HuH-7.5 (cell line): ENCODE measurements around the gene RNF223.
"Not testable (repeated sequence)": the region's sequence is repeated elsewhere in the genome, so short reads cannot be mapped to it uniquely, and the experiment has no call there.

Experiments used
- DNase-seq: peaks from one replicate; pipeline ENCODE4 v3.0.0; 2011; ENCODE audit warnings: low spot score

RNF223 gene

GRCh38 chr1:1044455-1045078 is 29.5 kb downstream of the RNF223 start:
- DNase-seq, result no peak

- no peak for DNase-seq
Measured at GRCh38 chr1:1043921-1044320, 30.2 kb downstream of the RNF223 start.

GRCh38 chr1:1043411-1043810 is 30.7 kb downstream of the RNF223 start:
- no peak for DNase-seq

GRCh38 chr1:1042835-1043234 is 31.3 kb downstream of the RNF223 start:
- DNase-seq, result no peak

- DNase-seq, result no peak
Measured at GRCh38 chr1:1041873-1042272, 32.2 kb downstream of the RNF223 start.

GRCh38 chr1:1041092-1041523 is 33.0 kb downstream of the RNF223 start:
- no peak for DNase-seq

GRCh38 chr1:1040004-1040991 is 33.8 kb downstream of the RNF223 start:
- peak; percentile 97 for DNase-seq

GRCh38 chr1:1039145-1039910 is 34.8 kb downstream of the RNF223 start:
- DNase-seq, result no peak

- no peak for DNase-seq
Measured at GRCh38 chr1:1038694-1039093, 35.4 kb downstream of the RNF223 start.

- peak; percentile 68 for DNase-seq
Measured at GRCh38 chr1:1037366-1038327, 36.5 kb downstream of the RNF223 start.

GRCh38 chr1:1035291-1035943 is 38.7 kb downstream of the RNF223 start:
- DNase-seq, result no peak

- no peak for DNase-seq
Measured at GRCh38 chr1:1034439-1034781, 39.7 kb downstream of the RNF223 start.

GRCh38 chr1:1033731-1034438 is 40.2 kb downstream of the RNF223 start:
- DNase-seq, result no peak

- no peak for DNase-seq
Measured at GRCh38 chr1:1033009-1033587, 41.0 kb downstream of the RNF223 start.

- DNase-seq, result no peak
Measured at GRCh38 chr1:1032424-1032823, 41.7 kb downstream of the RNF223 start.

GRCh38 chr1:1031659-1032235 is 42.4 kb downstream of the RNF223 start:
- no peak for DNase-seq

GRCh38 chr1:1030867-1031658 is 43.0 kb downstream of the RNF223 start:
- not testable (repeated sequence) for DNase-seq

GRCh38 chr1:1027791-1028190 is 46.3 kb downstream of the RNF223 start:
- DNase-seq, result no peak
